HepG2 (cell line): Measurements from ENCODE around the gene PAFAH1B1. TPM values are rescaled to one million over a fixed set of nuclear protein-coding genes. Genes with fewer than 3 reads are reported as not detected.

Experiments used
- KDM4B ChIP-seq: sonication (generic); formaldehyde crosslinking; IDR thresholded peaks from 2 replicates; pipeline ENCODE4 v1.4.0; 2020; ENCODE audit warnings: missing genetic modification reagents
- ZFP41 ChIP-seq: sonication (generic); formaldehyde crosslinking; IDR thresholded peaks from 2 replicates; pipeline ENCODE4 v1.4.0; 2020; ENCODE audit warnings: mild to moderate bottlenecking, missing genetic modification reagents, borderline replicate concordance
- ZNF317 ChIP-seq: sonication (generic); formaldehyde crosslinking; IDR thresholded peaks from 2 replicates; pipeline ENCODE4 v1.5.0; 2020; ENCODE audit warnings: mild to moderate bottlenecking, missing genetic modification reagents
- ZNF766 ChIP-seq: sonication (generic); formaldehyde crosslinking; IDR thresholded peaks from 2 replicates; pipeline ENCODE4 v1.5.0; 2020; ENCODE audit warnings: missing genetic modification reagents, borderline replicate concordance
- microRNA-seq: library from miRNA; unstranded; fragments of <30 nt; microRNA quantifications from one replicate; pipeline ENCODE4, GENCODE V29; 2020
- polyA plus RNA-seq, 8 experiments: library from polyadenylated mRNA; depleted of rRNA in 3 of 8; stranded (reverse) in 7 of 8; unstranded in 1 of 8; fragments of >200 nt; fragmentation: Illumina TruSeq in 4 of 8; extraction: Trizol in 4 of 8; gene quantifications; 2 replicates each; pipeline versions ENCODE4 v1.2.1 to v1.2.3, GENCODE V29; 2011 to 2016; ENCODE audit warnings: low read depth in 4 of 8, missing spikeins in 1 of 8, mixed read lengths in 1 of 8; ENCODE audit not compliant: insufficient read depth in 1 of 8
- small RNA-seq, 3 experiments: library from RNA; depleted of rRNA; stranded (forward); fragments of <200 nt; gene quantifications; one replicate each; pipeline ENCODE3, GENCODE V24; 2012; ENCODE audit warnings: low read depth in 2 of 3, low replicate concordance in 1 of 3; ENCODE audit not compliant: insufficient read length in 3 of 3, insufficient read depth in 2 of 3
- total RNA-seq, 5 experiments: library from RNA; depleted of rRNA; stranded (reverse); fragments of >200 nt; fragmentation: Illumina TruSeq; extraction: Trizol; gene quantifications; 2 replicates each; pipeline ENCODE4 v1.2.3, GENCODE V29; 2016; ENCODE audit warnings: low read depth in 1 of 5
- TF ChIP-seq, protein P1 (sequence below): sonication (generic); formaldehyde crosslinking; IDR thresholded peaks from 2 replicates; pipeline ENCODE4 v1.4.0; 2020; ENCODE audit warnings: missing genetic modification reagents, borderline replicate concordance
- TF ChIP-seq, protein P2 (sequence below): sonication (generic); formaldehyde crosslinking; IDR thresholded peaks from 2 replicates; pipeline ENCODE4 v1.5.0; 2020; ENCODE audit warnings: missing genetic modification reagents

Gene PAFAH1B1
- total and polyA plus RNA-seq, 2 of the 13 experiments (the other 11 are each of a cell fraction or from before 2014, with no cell fraction given) = 46.0 to 64.9 TPM

DNA sequence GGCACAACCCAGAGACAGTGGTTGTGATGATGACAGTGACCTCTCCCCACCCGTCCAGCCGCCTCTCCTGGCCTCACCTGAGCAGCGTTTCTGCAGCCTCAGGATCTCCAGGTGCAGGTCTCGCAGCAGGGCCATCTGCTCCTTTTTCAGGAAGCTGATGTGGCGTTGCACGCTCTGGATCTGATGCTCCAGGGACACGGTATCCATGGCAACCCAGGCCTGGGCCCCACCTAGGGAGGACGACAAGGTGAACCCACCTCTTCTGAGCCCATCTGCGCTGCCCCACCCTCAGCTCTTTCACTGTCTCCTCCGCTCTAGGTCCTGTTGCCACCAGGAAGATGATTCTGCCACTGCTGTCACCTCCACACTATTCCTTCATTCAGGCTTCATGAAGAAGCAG is 141.5 kb downstream of the PAFAH1B1 start (continued):
- TF ChIP-seq, protein P1, sequence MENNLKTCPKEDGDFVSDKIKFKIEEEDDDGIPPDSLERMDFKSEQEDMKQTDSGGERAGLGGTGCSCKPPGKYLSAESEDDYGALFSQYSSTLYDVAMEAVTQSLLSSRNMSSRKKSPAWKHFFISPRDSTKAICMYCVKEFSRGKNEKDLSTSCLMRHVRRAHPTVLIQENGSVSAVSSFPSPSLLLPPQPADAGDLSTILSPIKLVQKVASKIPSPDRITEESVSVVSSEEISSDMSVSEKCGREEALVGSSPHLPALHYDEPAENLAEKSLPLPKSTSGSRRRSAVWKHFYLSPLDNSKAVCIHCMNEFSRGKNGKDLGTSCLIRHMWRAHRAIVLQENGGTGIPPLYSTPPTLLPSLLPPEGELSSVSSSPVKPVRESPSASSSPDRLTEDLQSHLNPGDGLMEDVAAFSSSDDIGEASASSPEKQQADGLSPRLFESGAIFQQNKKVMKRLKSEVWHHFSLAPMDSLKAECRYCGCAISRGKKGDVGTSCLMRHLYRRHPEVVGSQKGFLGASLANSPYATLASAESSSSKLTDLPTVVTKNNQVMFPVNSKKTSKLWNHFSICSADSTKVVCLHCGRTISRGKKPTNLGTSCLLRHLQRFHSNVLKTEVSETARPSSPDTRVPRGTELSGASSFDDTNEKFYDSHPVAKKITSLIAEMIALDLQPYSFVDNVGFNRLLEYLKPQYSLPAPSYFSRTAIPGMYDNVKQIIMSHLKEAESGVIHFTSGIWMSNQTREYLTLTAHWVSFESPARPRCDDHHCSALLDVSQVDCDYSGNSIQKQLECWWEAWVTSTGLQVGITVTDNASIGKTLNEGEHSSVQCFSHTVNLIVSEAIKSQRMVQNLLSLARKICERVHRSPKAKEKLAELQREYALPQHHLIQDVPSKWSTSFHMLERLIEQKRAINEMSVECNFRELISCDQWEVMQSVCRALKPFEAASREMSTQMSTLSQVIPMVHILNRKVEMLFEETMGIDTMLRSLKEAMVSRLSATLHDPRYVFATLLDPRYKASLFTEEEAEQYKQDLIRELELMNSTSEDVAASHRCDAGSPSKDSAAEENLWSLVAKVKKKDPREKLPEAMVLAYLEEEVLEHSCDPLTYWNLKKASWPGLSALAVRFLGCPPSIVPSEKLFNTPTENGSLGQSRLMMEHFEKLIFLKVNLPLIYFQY = no peak
- TF ChIP-seq, protein P2, sequence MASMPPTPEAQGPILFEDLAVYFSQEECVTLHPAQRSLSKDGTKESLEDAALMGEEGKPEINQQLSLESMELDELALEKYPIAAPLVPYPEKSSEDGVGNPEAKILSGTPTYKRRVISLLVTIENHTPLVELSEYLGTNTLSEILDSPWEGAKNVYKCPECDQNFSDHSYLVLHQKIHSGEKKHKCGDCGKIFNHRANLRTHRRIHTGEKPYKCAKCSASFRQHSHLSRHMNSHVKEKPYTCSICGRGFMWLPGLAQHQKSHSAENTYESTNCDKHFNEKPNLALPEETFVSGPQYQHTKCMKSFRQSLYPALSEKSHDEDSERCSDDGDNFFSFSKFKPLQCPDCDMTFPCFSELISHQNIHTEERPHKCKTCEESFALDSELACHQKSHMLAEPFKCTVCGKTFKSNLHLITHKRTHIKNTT (CRISPR knock-in tag) = no peak
- TF ChIP-seq KDM4B (CRISPR knock-in tag) (no peak), ZFP41 (CRISPR knock-in tag) (no peak), ZNF317 (no peak), ZNF766 (CRISPR knock-in tag) (no peak)

Small RNA genes within 50 kb of the gene (microRNA-seq; reads per million reads assigned to microRNA genes)
- gene MIR6776 = not detected

Small RNA genes within 50 kb of the gene (small RNA-seq; reads per million reads assigned to genes)
- gene MIR6776 (0 reads per million in 3 experiments), gene RN7SL608P (0 reads per million in 3 experiments)

Other genes with a start within 250 kb of the PAFAH1B1 start
- gene MNT, start 192.6 kb upstream of the PAFAH1B1 start, total RNA-seq (2016; rRNA removed; fragmentation: Illumina TruSeq; extraction: Trizol) = 2.3 and 3.5 TPM in 2 replicates
- gene MNT, start 192.6 kb upstream of the PAFAH1B1 start, polyA plus RNA-seq (2011; rRNA removed) = 1.8 and 2.1 TPM in 2 replicates
- gene METTL16, start 81.8 kb upstream of the PAFAH1B1 start, total RNA-seq (2016; rRNA removed; fragmentation: Illumina TruSeq; extraction: Trizol) = 18.5 and 28.9 TPM in 2 replicates
- gene METTL16, start 81.8 kb upstream of the PAFAH1B1 start, polyA plus RNA-seq (2011; rRNA removed) = 10.5 and 11.6 TPM in 2 replicates
- gene CLUH, start 118.1 kb downstream of the PAFAH1B1 start, total RNA-seq (2016; rRNA removed; fragmentation: Illumina TruSeq; extraction: Trizol) = 49.8 and 60.5 TPM in 2 replicates
- 30.9 and 45.5 TPM in 2 replicates for gene CLUH, start 118.1 kb downstream of the PAFAH1B1 start, polyA plus RNA-seq (2011; rRNA removed)
- not detected in 2 replicates for gene CCDC92B, start 156.0 kb downstream of the PAFAH1B1 start, total RNA-seq (2016; rRNA removed; fragmentation: Illumina TruSeq; extraction: Trizol)
- not detected in 2 replicates for gene CCDC92B, start 156.0 kb downstream of the PAFAH1B1 start, polyA plus RNA-seq (2011; rRNA removed)
- gene RAP1GAP2, start 202.8 kb downstream of the PAFAH1B1 start, total RNA-seq (2016; rRNA removed; fragmentation: Illumina TruSeq; extraction: Trizol) = 7.7 and 10.9 TPM in 2 replicates
- gene RAP1GAP2, start 202.8 kb downstream of the PAFAH1B1 start, polyA plus RNA-seq (2011; rRNA removed) = 10.0 and 12.0 TPM in 2 replicates